ENCODE results near the gene NF1.
"Not testable (repeated sequence)": the region's sequence is repeated elsewhere in the genome, so short reads cannot be mapped to it uniquely, and the experiment has no call there.

Gene NF1, protein sequence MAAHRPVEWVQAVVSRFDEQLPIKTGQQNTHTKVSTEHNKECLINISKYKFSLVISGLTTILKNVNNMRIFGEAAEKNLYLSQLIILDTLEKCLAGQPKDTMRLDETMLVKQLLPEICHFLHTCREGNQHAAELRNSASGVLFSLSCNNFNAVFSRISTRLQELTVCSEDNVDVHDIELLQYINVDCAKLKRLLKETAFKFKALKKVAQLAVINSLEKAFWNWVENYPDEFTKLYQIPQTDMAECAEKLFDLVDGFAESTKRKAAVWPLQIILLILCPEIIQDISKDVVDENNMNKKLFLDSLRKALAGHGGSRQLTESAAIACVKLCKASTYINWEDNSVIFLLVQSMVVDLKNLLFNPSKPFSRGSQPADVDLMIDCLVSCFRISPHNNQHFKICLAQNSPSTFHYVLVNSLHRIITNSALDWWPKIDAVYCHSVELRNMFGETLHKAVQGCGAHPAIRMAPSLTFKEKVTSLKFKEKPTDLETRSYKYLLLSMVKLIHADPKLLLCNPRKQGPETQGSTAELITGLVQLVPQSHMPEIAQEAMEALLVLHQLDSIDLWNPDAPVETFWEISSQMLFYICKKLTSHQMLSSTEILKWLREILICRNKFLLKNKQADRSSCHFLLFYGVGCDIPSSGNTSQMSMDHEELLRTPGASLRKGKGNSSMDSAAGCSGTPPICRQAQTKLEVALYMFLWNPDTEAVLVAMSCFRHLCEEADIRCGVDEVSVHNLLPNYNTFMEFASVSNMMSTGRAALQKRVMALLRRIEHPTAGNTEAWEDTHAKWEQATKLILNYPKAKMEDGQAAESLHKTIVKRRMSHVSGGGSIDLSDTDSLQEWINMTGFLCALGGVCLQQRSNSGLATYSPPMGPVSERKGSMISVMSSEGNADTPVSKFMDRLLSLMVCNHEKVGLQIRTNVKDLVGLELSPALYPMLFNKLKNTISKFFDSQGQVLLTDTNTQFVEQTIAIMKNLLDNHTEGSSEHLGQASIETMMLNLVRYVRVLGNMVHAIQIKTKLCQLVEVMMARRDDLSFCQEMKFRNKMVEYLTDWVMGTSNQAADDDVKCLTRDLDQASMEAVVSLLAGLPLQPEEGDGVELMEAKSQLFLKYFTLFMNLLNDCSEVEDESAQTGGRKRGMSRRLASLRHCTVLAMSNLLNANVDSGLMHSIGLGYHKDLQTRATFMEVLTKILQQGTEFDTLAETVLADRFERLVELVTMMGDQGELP (N-terminal part only)

GRCh38 chr17:31094600-31095235, at the start of gene NF1:
TSS of gene NF1 (plus strand) at chr17:31094977. CDS start at chr17:31095310, 333 bp downstream.
- intact Hi-C loops (cut with DNase I) = loop anchor here (10.0 kb wide), 2 partner anchors 80 to 120 kb away; no protein-coding TSS in a partner anchor
- peak; percentile 90 to 99 (median 94) for DNase-seq

GRCh38 chr17:31046856-31047425, 47.8 kb upstream of the NF1 start:
- DNase-seq; intact Hi-C loops (cut with DNase I): not testable (repeated sequence)

- intact Hi-C loops (cut with DNase I) = no loop called here
- DNase-seq = no peak
Measured at GRCh38 chr17:31048142-31048541, 46.6 kb upstream of the NF1 start.

DNA sequence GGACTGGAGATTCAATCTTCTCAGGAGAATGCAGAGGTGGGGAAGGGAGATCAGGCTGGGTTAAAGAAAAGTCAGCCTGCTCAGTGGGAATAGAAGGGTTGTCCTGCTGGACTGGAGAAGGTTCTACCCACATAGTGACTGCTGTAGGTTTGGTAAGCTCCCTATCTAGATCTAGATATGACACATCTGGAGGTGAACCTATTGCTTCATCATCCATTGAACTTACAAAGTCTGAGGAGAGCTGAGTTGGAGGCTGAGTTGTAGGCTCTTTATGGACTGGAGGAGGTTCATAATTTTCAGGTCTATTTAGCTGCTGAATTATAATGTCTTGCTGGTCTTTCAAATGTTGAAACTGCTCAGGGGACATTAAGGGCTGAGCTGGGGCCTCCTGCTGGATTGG, 46.0 kb upstream of the NF1 start:
- intact Hi-C loops (cut with DNase I) = no loop called here
- no peak for DNase-seq

- intact Hi-C loops (cut with DNase I) = no loop called here
- no peak for DNase-seq
Measured at GRCh38 chr17:31050948-31051347, 43.8 kb upstream of the NF1 start.

DNA sequence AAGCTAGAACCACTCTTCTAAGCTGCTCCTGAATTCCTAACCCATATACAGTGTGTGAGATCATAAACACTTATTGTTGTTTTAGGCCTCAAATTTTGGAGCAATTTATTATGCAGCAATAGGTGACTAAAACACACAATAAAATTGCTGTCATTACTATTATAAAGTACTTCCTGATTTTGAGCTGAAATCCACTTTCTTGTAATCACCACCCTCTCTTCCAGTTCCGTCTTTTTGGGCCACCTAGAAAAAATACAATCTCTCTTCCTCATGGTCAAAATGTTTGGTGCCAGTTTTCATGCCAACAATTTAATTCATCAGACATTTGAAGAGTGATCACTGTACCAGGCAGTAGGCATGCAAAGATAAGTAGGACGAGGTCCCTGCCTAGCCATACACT, 43.3 kb upstream of the NF1 start:
- intact Hi-C loops (cut with DNase I) = no loop called here
- DNase-seq = no peak

DNA sequence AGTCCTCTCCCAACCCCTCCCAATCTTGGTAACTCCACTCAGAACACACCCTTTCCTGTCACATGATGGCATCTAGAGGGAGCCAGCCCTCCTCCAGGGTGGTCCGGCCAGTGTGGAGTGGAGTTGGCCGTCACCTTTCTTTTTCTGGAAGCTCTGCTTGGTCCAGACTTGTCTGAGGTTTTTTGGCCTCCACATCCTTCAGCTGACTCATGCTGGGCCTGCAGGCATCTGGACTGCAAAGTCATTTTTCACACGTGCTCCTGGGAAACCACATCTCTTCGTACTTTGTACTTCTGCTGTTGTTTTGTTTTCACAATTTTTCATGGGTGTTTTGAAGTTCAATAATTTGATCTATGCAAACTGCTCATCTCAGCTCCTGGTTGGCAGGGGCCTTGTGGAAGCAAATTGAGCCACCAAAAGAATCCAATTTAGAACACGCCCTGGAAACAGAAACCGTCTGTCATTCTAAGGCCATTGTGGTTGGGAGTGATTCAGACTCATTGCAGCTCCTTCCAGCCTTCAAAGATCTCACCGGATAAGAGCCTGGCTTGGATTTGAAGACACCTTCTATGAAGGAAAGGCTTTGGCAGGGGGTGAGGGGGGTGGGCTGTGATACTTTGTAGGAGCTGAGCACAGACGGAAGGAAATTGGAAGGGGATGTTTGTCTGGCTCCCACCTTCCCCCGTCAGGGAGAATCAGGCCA, 42.4 kb upstream of the NF1 start:
- DNase-seq = peak in 1 of 10 donors; percentile 86
- intact Hi-C loops (cut with DNase I) = no loop called here

DNA sequence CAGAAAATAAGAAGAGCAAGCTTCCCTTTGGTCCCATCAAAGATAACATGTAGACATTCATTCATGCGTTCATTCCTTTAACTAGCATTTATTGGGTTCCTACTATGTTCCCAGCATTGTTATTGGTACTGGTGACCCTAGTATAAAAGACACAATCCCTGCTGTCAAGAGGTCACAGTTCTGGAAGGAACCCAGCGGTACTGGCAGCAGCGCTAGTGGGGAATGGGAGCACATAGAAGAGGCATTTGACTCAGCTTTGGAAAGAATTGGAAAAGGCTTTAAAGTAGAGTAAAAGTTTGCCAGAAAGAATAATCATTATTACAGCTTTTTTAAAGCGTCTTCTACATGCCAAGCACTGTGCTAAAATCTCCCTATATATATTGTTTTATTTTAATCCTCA, 41.7 kb upstream of the NF1 start:
- intact Hi-C loops (cut with DNase I) = no loop called here
- no peak for DNase-seq

- DNase-seq = no peak
Measured at GRCh38 chr17:31054761-31055160, 40.0 kb upstream of the NF1 start.

DNA sequence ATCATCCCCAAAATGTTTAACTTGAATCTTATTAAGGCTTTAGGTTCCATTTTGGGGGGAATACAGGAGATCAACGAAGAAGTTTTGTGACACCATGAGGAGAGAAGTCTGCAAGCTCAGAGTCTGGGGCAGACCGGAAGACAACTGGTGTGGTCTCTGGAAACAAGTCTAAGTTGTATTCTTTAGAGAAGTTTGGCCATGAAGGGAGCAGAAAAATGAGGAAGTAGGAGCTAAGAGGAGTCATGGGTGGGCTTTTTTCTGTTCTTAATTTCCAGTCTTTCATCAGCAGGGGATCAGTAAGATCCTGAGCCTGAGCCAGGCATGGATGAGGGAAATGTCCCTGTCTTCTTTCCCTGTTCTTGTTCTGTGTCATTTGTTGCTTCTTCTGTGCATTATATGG, 35.8 kb upstream of the NF1 start:
- no peak for DNase-seq
- intact Hi-C loops (cut with DNase I) = no loop called here

More at GRCh38 chr17:31054761-31055160, 40.0 kb upstream of the NF1 start:
- intact Hi-C loops (cut with DNase I) = no loop called here

DNA sequence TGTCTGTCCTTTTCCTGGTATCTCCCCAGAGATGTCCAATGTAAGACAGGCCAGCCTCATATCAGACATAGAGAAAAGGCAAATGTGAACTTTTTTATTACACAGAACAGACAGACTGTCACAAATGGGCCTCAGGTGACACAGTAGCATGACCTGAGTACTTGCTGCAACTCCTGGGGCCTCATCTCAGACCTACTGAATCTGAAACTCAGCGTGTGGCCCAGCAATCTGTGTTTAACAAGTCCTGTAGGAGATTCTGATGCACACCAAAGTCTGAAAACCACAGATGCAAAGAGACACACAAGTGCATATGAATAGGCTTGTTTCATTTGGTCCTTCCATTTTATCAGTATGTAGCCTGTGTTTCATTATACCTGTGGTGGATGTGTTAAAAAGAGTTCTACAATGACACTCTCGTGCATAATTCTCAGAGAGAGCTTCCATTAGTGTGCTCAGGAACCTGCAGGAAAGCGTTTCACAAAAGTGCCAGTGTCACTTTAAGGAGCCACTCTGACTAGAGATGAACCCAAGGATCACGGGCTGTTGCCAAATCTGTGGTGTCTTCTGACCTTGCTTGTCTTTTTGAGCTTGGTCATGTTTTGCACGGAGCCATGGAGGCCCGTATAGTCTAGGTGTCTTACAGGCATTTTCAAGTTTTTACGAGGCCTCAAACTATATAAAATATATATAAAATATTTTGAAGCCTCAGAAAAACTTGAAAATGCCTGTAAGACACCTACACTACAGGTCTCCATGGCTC, 33.8 kb upstream of the NF1 start:
- intact Hi-C loops (cut with DNase I) = no loop called here
- DNase-seq = no peak

- intact Hi-C loops (cut with DNase I) = no loop called here
- DNase-seq = no peak
Measured at GRCh38 chr17:31061678-31062077, 33.1 kb upstream of the NF1 start.

GRCh38 chr17:31062346-31062745, 32.4 kb upstream of the NF1 start:
- intact Hi-C loops (cut with DNase I) = no loop called here
- no peak for DNase-seq

GRCh38 chr17:31064707-31065106, 30.1 kb upstream of the NF1 start:
- no peak for DNase-seq
- intact Hi-C loops (cut with DNase I) = no loop called here

DNA sequence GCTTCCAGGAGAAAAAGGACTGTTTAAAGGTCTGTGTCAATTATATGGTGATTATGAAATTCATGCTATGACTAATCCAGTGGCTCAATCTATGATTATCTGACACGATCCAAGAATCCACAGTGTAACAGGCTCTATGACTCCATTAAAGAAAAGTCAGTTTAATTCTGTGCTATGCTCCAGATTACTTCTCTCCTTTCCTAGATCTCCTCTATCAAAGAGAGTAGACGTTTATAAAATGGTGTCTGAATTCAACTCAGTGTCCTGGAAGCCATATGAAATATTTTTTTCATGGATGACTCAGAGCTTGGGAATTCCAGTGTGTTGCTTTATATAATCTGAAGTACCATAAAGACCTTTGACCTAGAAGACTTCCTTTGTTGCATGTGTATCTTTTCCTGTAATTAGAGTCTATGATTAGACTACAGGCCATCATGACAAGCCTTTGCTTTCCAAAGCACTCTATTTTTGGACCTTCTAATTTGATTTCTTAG, 27.0 kb upstream of the NF1 start:
- no peak for DNase-seq
- intact Hi-C loops (cut with DNase I) = no loop called here

GRCh38 chr17:31068291-31068690, 26.5 kb upstream of the NF1 start:
- intact Hi-C loops (cut with DNase I) = no loop called here
- peak in 4 of 10 donors; percentile 14 to 46 (median 32) for DNase-seq

DNA sequence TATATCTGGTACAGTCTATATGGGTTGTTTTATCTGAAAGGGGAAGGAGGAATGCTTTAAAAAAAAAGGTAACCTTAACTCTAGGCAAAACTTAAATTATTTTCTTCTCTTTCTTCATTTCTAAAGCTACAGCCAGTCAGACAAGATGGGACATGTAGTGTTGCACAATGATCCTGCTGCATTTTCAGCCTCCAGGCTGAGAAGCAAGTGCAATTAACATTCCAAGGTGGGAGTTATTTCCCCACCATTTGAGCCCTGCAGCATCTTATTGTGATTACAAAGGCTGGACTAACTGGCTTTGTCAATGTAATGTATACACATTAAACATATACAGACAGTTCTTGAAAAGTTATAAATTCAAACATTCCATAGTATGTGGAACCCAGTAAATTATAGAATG, 22.6 kb upstream of the NF1 start:
- DNase-seq = no peak

DNA sequence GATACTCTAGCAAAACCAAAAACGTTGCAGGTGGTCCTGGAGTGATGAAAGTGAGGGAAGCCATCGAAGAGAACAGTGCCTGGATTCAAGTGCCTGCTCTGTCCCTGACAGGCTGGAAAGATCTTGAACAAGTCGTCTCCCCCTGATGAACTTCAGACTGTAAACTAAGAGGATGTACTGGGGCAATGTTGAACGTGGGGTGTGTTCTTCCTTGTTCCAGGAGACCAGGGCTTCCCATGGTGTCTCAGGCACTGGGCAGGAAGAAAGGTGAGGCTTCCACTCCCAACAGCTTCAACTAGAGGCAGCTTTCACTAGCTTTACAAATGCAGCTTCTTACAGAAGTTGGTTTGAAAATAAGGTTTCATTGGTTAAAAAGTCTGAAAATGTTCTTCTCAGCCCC, 21.4 kb upstream of the NF1 start:
- intact Hi-C loops (cut with DNase I) = no loop called here
- no peak for DNase-seq

More for the DNA sequence above, 22.6 kb upstream of the NF1 start:
- intact Hi-C loops (cut with DNase I) = no loop called here

All from posterior cingulate gyrus (tissue), 11 donors.